Natural killer cell (primary cell): ENCODE data around the gene B3GALT5. TPM values are rescaled to one million over a fixed set of nuclear protein-coding genes. Genes with fewer than 3 reads are reported as not detected.

Experiments used
- ATAC-seq, 3 donors: fragments of 150-1000 bp in 2 of 3; fragments of 200-7000 bp in 1 of 3; cut with Tn5 transposase; 1 replicate in 1 of 3; 2 replicates in 2 of 3; pipeline ENCODE4 v1.10.0; 2021; ENCODE audit warnings: mild to moderate bottlenecking in 2 of 3, moderate library complexity in 2 of 3
- DNase-seq, 2 donors: peaks; one replicate each; pipeline versions ENCODE4 v3.0.0 to v3.0.0-alpha.2; 2013 to 2021; ENCODE audit warnings: mixed read lengths in 1 of 2
- H3K27ac ChIP-seq: one replicate; pipeline ENCODE4 v1.5.1; 2013; ENCODE audit warnings: mild to moderate bottlenecking, low read length
- H3K27me3 ChIP-seq: one replicate; pipeline ENCODE4 v1.6.1; 2013; ENCODE audit warnings: low read length; ENCODE audit not compliant: control insufficient read depth, insufficient read depth
- H3K36me3 ChIP-seq: one replicate; pipeline ENCODE4 v1.6.1; 2013; ENCODE audit warnings: low read length; ENCODE audit not compliant: control insufficient read depth, insufficient read depth
- H3K4me1 ChIP-seq: one replicate; pipeline ENCODE4 v1.6.1; 2013; ENCODE audit warnings: low read length; ENCODE audit not compliant: control insufficient read depth, insufficient read depth
- H3K4me3 ChIP-seq: one replicate; pipeline ENCODE4 v1.5.1; 2013; ENCODE audit warnings: low read length
- H3K9me3 ChIP-seq: one replicate; pipeline ENCODE4 v1.6.1; 2013; ENCODE audit warnings: low read length; ENCODE audit not compliant: control insufficient read depth, insufficient read depth
- H3K27ac Mint-ChIP-seq, 2 donors: one replicate each; pipeline ENCODE4 v1.8.0; 2022; ENCODE audit warnings: mild to moderate bottlenecking in 2 of 2, mixed read lengths in 2 of 2, moderate library complexity in 1 of 2
- H3K27me3 Mint-ChIP-seq, 2 donors: one replicate each; pipeline ENCODE4 v1.8.0; 2022; ENCODE audit warnings: low read depth in 2 of 2, mixed read lengths in 2 of 2
- H3K36me3 Mint-ChIP-seq: one replicate; pipeline ENCODE4 v1.8.0; 2022; ENCODE audit warnings: mixed read lengths
- H3K4me1 Mint-ChIP-seq, 2 donors: one replicate each; pipeline ENCODE4 v1.8.0; 2022; ENCODE audit warnings: mixed read lengths in 2 of 2
- H3K4me3 Mint-ChIP-seq: one replicate; pipeline ENCODE4 v1.8.0; 2022; ENCODE audit warnings: mild to moderate bottlenecking, moderate library complexity, mixed read lengths
- H3K9me3 Mint-ChIP-seq, 2 donors: one replicate each; pipeline ENCODE4 v1.8.0; 2022; ENCODE audit warnings: mixed read lengths in 2 of 2
- WGBS: methylation state at CpG from one replicate; pipeline ENCODE4 v1.1.7; 2013; ENCODE audit warnings: missing lambda C conversion rate; ENCODE audit not compliant: insufficient coverage; 5-methylcytosine and 5-hydroxymethylcytosine counted together
- intact Hi-C: fragments of 100-400 bp; cut with micrococcal nuclease; formaldehyde crosslinking; loops from one replicate; pipeline ENCODE4 v1.14.2; 2022
- total RNA-seq, 4 donors: library from RNA; stranded (reverse); fragments of 120-200 nt in 1 of 4; gene quantifications; one replicate each; pipeline versions ENCODE4 v1.2.3 to v1.2.4, GENCODE V29; 2013 to 2022
- TF ChIP-seq, protein P1 (sequence below): fragments of 200-600 bp; IDR thresholded peaks from one replicate; pipeline ENCODE4 v1.8.0; 2022; ENCODE audit warnings: antibody characterized with exemption

Gene B3GALT5
- total RNA-seq, 3 donors from 2014 or later (not counting 1 experiment from before 2014, with no cell fraction given): 0.05 TPM; not detected in 2

DNA sequence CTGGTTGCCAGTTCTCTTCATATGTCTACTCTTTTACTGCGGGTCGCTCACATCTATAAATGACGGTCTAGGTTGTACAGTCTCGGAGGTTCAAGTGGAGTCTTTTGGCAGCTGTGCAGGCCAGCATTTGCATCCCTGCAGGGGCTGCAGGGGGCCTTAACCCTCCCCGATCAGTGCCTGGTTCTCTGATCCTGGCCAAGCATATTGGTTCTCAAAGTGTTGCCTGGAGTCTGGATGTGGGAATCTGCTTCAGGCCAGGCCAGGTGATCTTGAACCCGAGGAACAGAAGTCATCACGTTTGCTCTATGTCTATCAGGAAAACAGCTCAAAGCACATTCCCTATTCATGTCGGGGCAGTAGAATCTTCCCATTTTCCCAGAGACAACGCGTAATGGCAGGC lies 21.8 kb downstream of the B3GALT5 start:
- Mint-ChIP-seq H3K27me3 (peaks cover 15 to 26% of the 10 kb centered on the region in 2 donors), H3K4me1 (no peaks in the 10 kb centered on the region), H3K36me3 (no peaks in the 10 kb centered on the region), H3K4me3 (no peak overlapping the region), H3K27ac (no peak overlapping the region), H3K9me3 (no peaks in the 10 kb centered on the region)
- ATAC-seq (no peak), DNase-seq (no peak)
- H3K4me1 ChIP-seq: no peaks in the 10 kb centered on the region
- 91% methylated on average over 10 of the region's 10 CpGs for WGBS
- no peaks in the 10 kb centered on the region for H3K27me3 ChIP-seq
- no peaks in the 10 kb centered on the region for H3K36me3 ChIP-seq
- H3K9me3 ChIP-seq: no peaks in the 10 kb centered on the region
- TF ChIP-seq, protein P1, sequence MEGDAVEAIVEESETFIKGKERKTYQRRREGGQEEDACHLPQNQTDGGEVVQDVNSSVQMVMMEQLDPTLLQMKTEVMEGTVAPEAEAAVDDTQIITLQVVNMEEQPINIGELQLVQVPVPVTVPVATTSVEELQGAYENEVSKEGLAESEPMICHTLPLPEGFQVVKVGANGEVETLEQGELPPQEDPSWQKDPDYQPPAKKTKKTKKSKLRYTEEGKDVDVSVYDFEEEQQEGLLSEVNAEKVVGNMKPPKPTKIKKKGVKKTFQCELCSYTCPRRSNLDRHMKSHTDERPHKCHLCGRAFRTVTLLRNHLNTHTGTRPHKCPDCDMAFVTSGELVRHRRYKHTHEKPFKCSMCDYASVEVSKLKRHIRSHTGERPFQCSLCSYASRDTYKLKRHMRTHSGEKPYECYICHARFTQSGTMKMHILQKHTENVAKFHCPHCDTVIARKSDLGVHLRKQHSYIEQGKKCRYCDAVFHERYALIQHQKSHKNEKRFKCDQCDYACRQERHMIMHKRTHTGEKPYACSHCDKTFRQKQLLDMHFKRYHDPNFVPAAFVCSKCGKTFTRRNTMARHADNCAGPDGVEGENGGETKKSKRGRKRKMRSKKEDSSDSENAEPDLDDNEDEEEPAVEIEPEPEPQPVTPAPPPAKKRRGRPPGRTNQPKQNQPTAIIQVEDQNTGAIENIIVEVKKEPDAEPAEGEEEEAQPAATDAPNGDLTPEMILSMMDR: no peak
- no peak overlapping the region for H3K27ac ChIP-seq
- intact Hi-C loops: no loop called here
- no peak overlapping the region for H3K4me3 ChIP-seq

DNA sequence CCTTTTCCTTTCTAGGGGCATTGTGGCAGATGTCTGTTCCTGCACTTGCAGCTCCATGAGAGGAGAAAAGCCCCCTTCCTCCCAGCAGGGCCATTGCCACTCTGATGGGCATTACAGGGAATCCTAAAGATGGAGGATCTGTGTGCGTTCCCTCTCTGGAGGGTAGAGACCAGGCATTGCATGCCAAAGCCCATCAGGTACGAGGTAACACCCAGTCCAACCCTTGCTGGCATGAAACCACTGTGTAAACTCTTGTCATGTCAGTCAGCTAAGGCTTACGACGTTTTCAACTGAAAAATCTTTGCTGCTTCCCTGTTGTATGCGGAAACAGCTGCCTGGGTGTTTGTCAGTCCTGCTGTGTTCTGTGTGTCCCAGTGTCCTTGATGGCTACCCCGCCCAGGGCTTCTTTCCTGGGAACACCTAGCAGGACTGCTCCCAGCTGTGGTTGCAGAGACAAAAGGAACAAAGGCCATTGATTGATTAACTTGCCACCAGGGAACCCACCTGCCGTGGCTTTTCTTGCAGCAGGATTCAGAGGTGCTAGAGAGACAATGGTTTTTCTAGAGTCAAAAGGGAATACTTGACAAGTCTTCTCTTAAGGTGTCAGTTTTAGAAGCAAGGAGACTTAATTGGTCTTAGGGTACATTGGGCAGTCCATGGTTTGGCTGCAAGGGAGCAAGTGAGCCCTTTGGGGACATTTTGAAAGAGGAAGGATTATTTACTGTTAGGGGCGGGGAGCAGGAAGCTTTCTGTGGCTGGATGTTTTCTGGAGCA lies 24.6 kb downstream of the B3GALT5 start:
- H3K27ac Mint-ChIP-seq: no peak overlapping the region
- Histone ChIP-seq H3K9me3 (no peaks in the 10 kb centered on the region), H3K4me1 (no peaks in the 10 kb centered on the region), H3K4me3 (no peak overlapping the region), H3K27me3 (no peaks in the 10 kb centered on the region), H3K36me3 (no peaks in the 10 kb centered on the region), H3K27ac (no peak overlapping the region)
- intact Hi-C loops: no loop called here
- TF ChIP-seq, protein P1: no peak
- H3K9me3 Mint-ChIP-seq: no peaks in the 10 kb centered on the region
- 64% methylated on average over 8 of the region's 8 CpGs for WGBS
- no peaks in the 10 kb centered on the region for H3K4me1 Mint-ChIP-seq
- DNase-seq (no peak), ATAC-seq (no peak)
- H3K4me3 Mint-ChIP-seq: no peak overlapping the region
- peaks cover 17 to 34% of the 10 kb centered on the region in 2 donors for H3K27me3 Mint-ChIP-seq
- H3K36me3 Mint-ChIP-seq: no peaks in the 10 kb centered on the region

DNA sequence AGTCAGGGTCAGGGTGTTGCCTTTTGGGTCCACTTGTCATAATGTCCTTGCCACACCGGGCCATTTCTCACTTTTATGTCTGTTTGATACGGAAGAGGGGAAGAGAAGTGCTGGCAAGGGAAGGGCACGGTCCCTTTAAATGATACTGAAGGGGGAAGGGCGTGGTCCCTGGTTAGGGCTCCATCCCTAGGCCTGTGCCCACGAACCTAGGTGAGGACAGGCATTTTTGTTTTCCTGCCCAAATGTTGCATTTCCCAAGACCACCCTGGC lies 25.2 kb downstream of the B3GALT5 start:
- no peak overlapping the region for H3K4me3 Mint-ChIP-seq
- Histone ChIP-seq H3K27me3 (no peaks in the 10 kb centered on the region), H3K4me3 (no peak overlapping the region), H3K36me3 (no peaks in the 10 kb centered on the region), H3K27ac (no peak overlapping the region), H3K4me1 (no peaks in the 10 kb centered on the region), H3K9me3 (no peaks in the 10 kb centered on the region)
- WGBS: 54% methylated on average over 5 of the region's 5 CpGs
- no peaks in the 10 kb centered on the region for H3K9me3 Mint-ChIP-seq
- TF ChIP-seq, protein P1: no peak
- intact Hi-C loops: no loop called here
- DNase-seq: no peak
- H3K36me3 Mint-ChIP-seq: no peaks in the 10 kb centered on the region
- ATAC-seq: no peak
- no peaks in the 10 kb centered on the region for H3K4me1 Mint-ChIP-seq
- peaks cover 20 to 40% of the 10 kb centered on the region in 2 donors for H3K27me3 Mint-ChIP-seq
- no peak overlapping the region for H3K27ac Mint-ChIP-seq

DNA sequence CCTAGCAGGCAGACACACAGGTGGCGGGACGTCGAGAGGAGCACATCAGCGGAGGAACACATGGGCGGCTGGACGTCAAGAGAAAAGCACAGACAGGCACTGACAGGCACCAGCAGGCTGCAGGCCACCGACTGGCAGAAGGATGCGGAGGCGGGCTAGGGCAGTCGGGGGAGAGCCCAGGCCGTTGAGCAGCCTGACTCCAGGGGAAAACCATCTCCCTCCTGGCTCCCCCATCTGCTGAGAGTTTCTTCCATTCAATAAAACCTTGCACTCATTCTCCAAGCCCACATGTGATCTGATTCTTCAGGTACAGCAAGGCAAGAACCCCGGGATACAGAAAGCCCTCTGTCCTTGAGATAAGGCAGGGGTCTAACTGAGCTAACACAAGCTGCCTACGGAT lies 25.5 kb downstream of the B3GALT5 start:
- no peak overlapping the region for H3K27ac Mint-ChIP-seq
- no peaks in the 10 kb centered on the region for H3K27me3 ChIP-seq
- no peaks in the 10 kb centered on the region for H3K4me1 Mint-ChIP-seq
- no peak overlapping the region for H3K27ac ChIP-seq
- no peak overlapping the region for H3K4me3 ChIP-seq
- no peak overlapping the region for H3K4me3 Mint-ChIP-seq
- no peaks in the 10 kb centered on the region for H3K9me3 ChIP-seq
- ATAC-seq (no peak), DNase-seq (no peak)
- H3K27me3 Mint-ChIP-seq: peaks cover 20 to 40% of the 10 kb centered on the region in 2 donors
- no peaks in the 10 kb centered on the region for H3K9me3 Mint-ChIP-seq
- no peaks in the 10 kb centered on the region for H3K36me3 ChIP-seq
- no peaks in the 10 kb centered on the region for H3K36me3 Mint-ChIP-seq
- TF ChIP-seq, protein P1: no peak
- intact Hi-C loops: no loop called here
- H3K4me1 ChIP-seq: no peaks in the 10 kb centered on the region
- WGBS: 91% methylated on average over 13 of the region's 13 CpGs
